22Rv1 (cell line): ENCODE data around the gene CYP3A7.
"Not testable (repeated sequence)": the region's sequence is repeated elsewhere in the genome, so short reads cannot be mapped to it uniquely, and the experiment has no call there.

Experiments
- H3K27ac ChIP-seq: fragments of 450-650 bp; 2 replicates; pipeline ENCODE4 v1.5.1; 2017
- CTCF ChIP-seq: fragments of 450-650 bp; IDR thresholded peaks from 2 replicates; pipeline ENCODE4 v1.5.1; 2017; ENCODE audit warnings: mild to moderate bottlenecking
- ZFX ChIP-seq: fragments of 450-650 bp; IDR thresholded peaks from 2 replicates; pipeline ENCODE4 v1.6.1; 2017; ENCODE audit warnings: antibody characterized with exemption, borderline replicate concordance

Gene CYP3A7

GRCh38 chr7:99693427-99694200 is 41.4 kb downstream of the CYP3A7 start:
- no peak for TF ChIP-seq ZFX
- no peak for TF ChIP-seq CTCF
- H3K27ac ChIP-seq: no peak overlapping the region

GRCh38 chr7:99693100-99693426 is 41.9 kb downstream of the CYP3A7 start:
- no peak overlapping the region for H3K27ac ChIP-seq
- no peak for TF ChIP-seq CTCF
- no peak for TF ChIP-seq ZFX

GRCh38 chr7:99692563-99692962 is 42.4 kb downstream of the CYP3A7 start:
- H3K27ac ChIP-seq: not testable (repeated sequence)

GRCh38 chr7:99691658-99692057 is 43.3 kb downstream of the CYP3A7 start:
- H3K27ac ChIP-seq: not testable (repeated sequence)

- not testable (repeated sequence) for H3K27ac ChIP-seq
Observed at GRCh38 chr7:99690918-99691317, 44.1 kb downstream of the CYP3A7 start.

GRCh38 chr7:99685871-99686608 is 49.0 kb downstream of the CYP3A7 start:
- H3K27ac ChIP-seq: not testable (repeated sequence)

- no peak for TF ChIP-seq CTCF
- TF ChIP-seq ZFX: no peak
- H3K27ac ChIP-seq: no peak overlapping the region
Observed at GRCh38 chr7:99685129-99685758, 49.8 kb downstream of the CYP3A7 start.

- H3K27ac ChIP-seq: no peak within 1 kb of the TSS
Observed at GRCh38 chr7:99679400-99680191, 55.4 kb downstream of the CYP3A7 start, which contains the start of gene CYP3A5. TSS of gene CYP3A5 (minus strand) at chr7:99679996. CDS start at chr7:99679896, 100 bp downstream.

More at GRCh38 chr7:99679400-99680191, 55.4 kb downstream of the CYP3A7 start, which contains the start of gene CYP3A5:
- no peak for TF ChIP-seq ZFX
- no peak for TF ChIP-seq CTCF
